ENCODE data around the gene SENP1. TPM values are rescaled to one million over a fixed set of nuclear protein-coding genes. Genes with fewer than 3 reads are reported as not detected.

The SENP1 gene
- total RNA-seq, 1 donor: 23.9 TPM

GRCh38 chr12:48004053-48004941 is 101.6 kb downstream of the SENP1 start, which contains the start of gene COL2A1:
Gene COL2A1, minus strand, starts transcription at chr12:48004476. Its CDS starts 155 bp downstream, at chr12:48004321.
- DNase-seq (ENCODE audit: insufficient read length, low spot score, missing footprints): peak; percentile 90
- H2AFZ ChIP-seq (ENCODE audit: low read length): no peak within 1 kb of the TSS
- TF ChIP-seq CTCF (IDR thresholded peaks at IDR 0.05; ENCODE audit: extremely low read depth, low read depth, low read length): no peak
- no peak within 1 kb of the TSS for H3K4me2 ChIP-seq (ENCODE audit: insufficient read depth, low read length)
- H3K4me3 ChIP-seq (ENCODE audit: insufficient read depth, low read length): no peak within 1 kb of the TSS
- H3K36me3 ChIP-seq (ENCODE audit: insufficient read depth, low read length): no peaks in the 10 kb centered on the region
- no peaks in the 10 kb centered on the region for H3K9me3 ChIP-seq (ENCODE audit: low read depth, low read length)
- no peak within 1 kb of the TSS for H3K27ac ChIP-seq (ENCODE audit: low read depth, low read length)
- H4K20me1 ChIP-seq (ENCODE audit: insufficient read depth, low read length): no peaks in the 10 kb centered on the region
- no peaks in the 10 kb centered on the region for H3K79me2 ChIP-seq (ENCODE audit: insufficient read depth, low read length)
- H3K27me3 ChIP-seq (ENCODE audit: insufficient read depth, low read length): peaks cover 98% of the 10 kb centered on the region
- H3K4me1 ChIP-seq (ENCODE audit: insufficient read depth, low read length): peaks cover 18% of the 10 kb centered on the region

GRCh38 chr12:48003226-48004052 is 102.4 kb downstream of the SENP1 start:
- Histone ChIP-seq H3K27ac (ENCODE audit: low read depth, low read length) (no peak overlapping the region), H3K27me3 (ENCODE audit: insufficient read depth, low read length) (peaks cover 97% of the 10 kb centered on the region), H3K79me2 (ENCODE audit: insufficient read depth, low read length) (no peaks in the 10 kb centered on the region), H3K4me2 (ENCODE audit: insufficient read depth, low read length) (no peak overlapping the region), H3K36me3 (ENCODE audit: insufficient read depth, low read length) (no peaks in the 10 kb centered on the region), H3K4me3 (ENCODE audit: insufficient read depth, low read length) (no peak overlapping the region), H3K4me1 (ENCODE audit: insufficient read depth, low read length) (peaks cover 18% of the 10 kb centered on the region), H2AFZ (ENCODE audit: low read length) (no peak overlapping the region), H4K20me1 (ENCODE audit: insufficient read depth, low read length) (no peaks in the 10 kb centered on the region), H3K9me3 (ENCODE audit: low read depth, low read length) (no peaks in the 10 kb centered on the region)
- peak; percentile 70 for DNase-seq (ENCODE audit: insufficient read length, low spot score, missing footprints)
- TF ChIP-seq CTCF (IDR thresholded peaks at IDR 0.05; ENCODE audit: extremely low read depth, low read depth, low read length): no peak

GRCh38 chr12:48002773-48003218 is 103.1 kb downstream of the SENP1 start:
- H3K36me3 ChIP-seq (ENCODE audit: insufficient read depth, low read length): no peaks in the 10 kb centered on the region
- H2AFZ ChIP-seq (ENCODE audit: low read length): no peak overlapping the region
- H3K4me1 ChIP-seq (ENCODE audit: insufficient read depth, low read length): peaks cover 18% of the 10 kb centered on the region
- no peaks in the 10 kb centered on the region for H3K79me2 ChIP-seq (ENCODE audit: insufficient read depth, low read length)
- H3K9me3 ChIP-seq (ENCODE audit: low read depth, low read length): no peaks in the 10 kb centered on the region
- H3K4me3 ChIP-seq (ENCODE audit: insufficient read depth, low read length): peak overlapping the region; percentile 28
- H3K27me3 ChIP-seq (ENCODE audit: insufficient read depth, low read length): peaks cover 98% of the 10 kb centered on the region
- no peak for TF ChIP-seq CTCF (IDR thresholded peaks at IDR 0.05; ENCODE audit: extremely low read depth, low read depth, low read length)
- H3K4me2 ChIP-seq (ENCODE audit: insufficient read depth, low read length): peak overlapping the region; percentile 93
- peak; percentile 82 for DNase-seq (ENCODE audit: insufficient read length, low spot score, missing footprints)
- H3K27ac ChIP-seq (ENCODE audit: low read depth, low read length): no peak overlapping the region
- H4K20me1 ChIP-seq (ENCODE audit: insufficient read depth, low read length): no peaks in the 10 kb centered on the region

GRCh38 chr12:48002414-48002730 is 103.5 kb downstream of the SENP1 start:
- no peak for DNase-seq (ENCODE audit: insufficient read length, low spot score, missing footprints)
- H4K20me1 ChIP-seq (ENCODE audit: insufficient read depth, low read length): no peaks in the 10 kb centered on the region
- H3K4me1 ChIP-seq (ENCODE audit: insufficient read depth, low read length): peaks cover 18% of the 10 kb centered on the region
- no peaks in the 10 kb centered on the region for H3K79me2 ChIP-seq (ENCODE audit: insufficient read depth, low read length)
- H3K4me2 ChIP-seq (ENCODE audit: insufficient read depth, low read length): peak overlapping the region; percentile 93
- no peaks in the 10 kb centered on the region for H3K36me3 ChIP-seq (ENCODE audit: insufficient read depth, low read length)
- TF ChIP-seq CTCF (IDR thresholded peaks at IDR 0.05; ENCODE audit: extremely low read depth, low read depth, low read length): no peak
- peak overlapping the region; percentile 28 for H3K4me3 ChIP-seq (ENCODE audit: insufficient read depth, low read length)
- peaks cover 99% of the 10 kb centered on the region for H3K27me3 ChIP-seq (ENCODE audit: insufficient read depth, low read length)
- H3K9me3 ChIP-seq (ENCODE audit: low read depth, low read length): no peaks in the 10 kb centered on the region
- peak overlapping the region; percentile 0 for H2AFZ ChIP-seq (ENCODE audit: low read length)
- no peak overlapping the region for H3K27ac ChIP-seq (ENCODE audit: low read depth, low read length)

All from osteoblast (primary cell).